ENCODE results near the gene OR56B1. TPM values are rescaled to one million over a fixed set of nuclear protein-coding genes. Genes with fewer than 3 reads are reported as not detected.

OR56B1 gene
- total and polyA plus RNA-seq, 2 of the 13 experiments (the other 11 are each of a cell fraction or from before 2014, with no cell fraction given) = not detected

- no peaks in the 10 kb centered on the region for H3K36me3 ChIP-seq (replicated peaks in 1 of 2; ENCODE audit: control insufficient read depth in 1 of 2, insufficient read depth in 2 of 2, low read length in 2 of 2)
- WGBS (ENCODE audit: low lambda C conversion rate) = 31% methylated on average over 3 of the region's 3 CpGs
- ChIA-PET POLR2A (no interaction called here), CTCF (ENCODE audit: low intra/inter-chr PET ratio, low total read pairs) (no interaction called here)
- H3K4me1 ChIP-seq (ENCODE audit: insufficient read depth, low read length) = peaks cover 9% of the 10 kb centered on the region
- no peak overlapping the region for H2AFZ ChIP-seq (ENCODE audit: low read length)
- in situ Hi-C loops (cut with HindIII; ENCODE audit: extremely low pct_ligation_motif_present, low pct_unique_long_range_greater_than_20kb) (no loop called here), intact Hi-C loops (cut with micrococcal nuclease; ENCODE audit: unreplicated experiment) (no loop called here)
- no peak overlapping the region for H3K4me2 ChIP-seq (ENCODE audit: low read depth, low read length)
- no peak overlapping the region for H3K9ac ChIP-seq (ENCODE audit: insufficient read depth, low read depth, low read length)
- no peaks in the 10 kb centered on the region for H3K27me3 ChIP-seq (ENCODE audit: control insufficient read depth in 1 of 2, insufficient read depth in 2 of 2, low read length in 2 of 2)
- TF ChIP-seq NCOR1 (IDR thresholded peaks at IDR 0.05; ENCODE audit: borderline replicate concordance, low read length) (no peak), ATF5 (CRISPR knock-in tag; IDR thresholded peaks at IDR 0.05; ENCODE audit: low read depth) (no peak), NFYC (CRISPR knock-in tag; IDR thresholded peaks at IDR 0.05) (no peak), HMG20A (CRISPR knock-in tag; IDR thresholded peaks at IDR 0.05; ENCODE audit: borderline replicate concordance) (no peak), JUND (CRISPR knock-in tag; IDR thresholded peaks at IDR 0.05) (no peak), ARID2 (CRISPR knock-in tag; IDR thresholded peaks at IDR 0.05; ENCODE audit: borderline replicate concordance) (no peak), ZFP41 (CRISPR knock-in tag; IDR thresholded peaks at IDR 0.05; ENCODE audit: borderline replicate concordance) (no peak), FOXO4 (CRISPR knock-in tag; conservative IDR thresholded peaks at IDR 0.05) (no peak), ZZZ3 (CRISPR knock-in tag; IDR thresholded peaks at IDR 0.05; ENCODE audit: borderline replicate concordance) (no peak), NPAS2 (CRISPR knock-in tag; IDR thresholded peaks at IDR 0.05; ENCODE audit: borderline replicate concordance) (no peak), YEATS2 (CRISPR knock-in tag; IDR thresholded peaks at IDR 0.05; ENCODE audit: borderline replicate concordance) (no peak), MXI1 (IDR thresholded peaks at IDR 0.05; ENCODE audit: borderline replicate concordance, low read depth, low read length) (no peak), ZBTB33 (CRISPR knock-in tag; IDR thresholded peaks at IDR 0.05) (no peak), ELF4 (CRISPR knock-in tag; IDR thresholded peaks at IDR 0.05; ENCODE audit: borderline replicate concordance) (no peak)
- no peaks in the 10 kb centered on the region for H3K79me2 ChIP-seq (ENCODE audit: insufficient read depth, low read length)
- H3K27ac ChIP-seq (ENCODE audit: extremely low read length, insufficient read depth, low read length) = no peak overlapping the region
- H3K9me3 ChIP-seq (ENCODE audit: low read length) = no peaks in the 10 kb centered on the region
- no peak for ATAC-seq
- FAIRE-seq = no peak
- DNase-seq (ENCODE audit: low spot score) = no peak
- no peak overlapping the region for H3K4me3 ChIP-seq (replicated peaks in 1 of 3; ENCODE audit: insufficient read depth in 1 of 3, low read depth in 2 of 3, low read length in 3 of 3)
- H4K20me1 ChIP-seq (ENCODE audit: insufficient read depth, low read length) = no peaks in the 10 kb centered on the region
- no TSS peak for BruUV-seq (replicated peaks)
Measured at GRCh38 chr11:5719703-5720495, 16.3 kb upstream of the OR56B1 start.

Measured in HepG2 (cell line).